Neural progenitor cell (in vitro differentiated cells): Measurements from ENCODE around the gene ARL15. TPM values are rescaled to one million over a fixed set of nuclear protein-coding genes. Genes with fewer than 3 reads are reported as not detected.

ENCODE experiments used
- DNase-seq: peaks from one replicate; pipeline ENCODE4 v3.0.0-alpha.2; 2016; ENCODE audit warnings: low spot score
- H2AFZ ChIP-seq: fragments of 200-600 bp; sonication (generic); replicated peaks from 2 replicates; pipeline ENCODE4 v1.6.1; 2016; ENCODE audit warnings: antibody characterized with exemption
- H3F3A ChIP-seq: fragments of 200-600 bp; sonication (generic); 2 replicates; pipeline ENCODE4 v1.6.1; 2016; ENCODE audit warnings: antibody characterized with exemption, low read depth
- H3K27ac ChIP-seq: fragments of 200-600 bp; sonication (generic); 2 replicates; pipeline ENCODE4 v1.5.1; 2016; ENCODE audit warnings: mild to moderate bottlenecking
- H3K27me3 ChIP-seq: fragments of 200-600 bp; sonication (generic); 2 replicates; pipeline ENCODE4 v1.6.1; 2016; ENCODE audit warnings: mild to moderate bottlenecking, moderate library complexity
- H3K36me3 ChIP-seq: fragments of 200-600 bp; sonication (generic); 2 replicates; pipeline ENCODE4 v1.5.1; 2016
- H3K4me1 ChIP-seq: fragments of 200-600 bp; sonication (generic); 2 replicates; pipeline ENCODE4 v1.6.1; 2016; ENCODE audit warnings: mixed run types
- H3K4me2 ChIP-seq: fragments of 200-600 bp; sonication (generic); 2 replicates; pipeline ENCODE4 v1.6.1; 2016
- H3K4me3 ChIP-seq: fragments of 200-600 bp; sonication (generic); 2 replicates; pipeline ENCODE4 v1.5.1; 2016
- H3K79me2 ChIP-seq: fragments of 200-600 bp; sonication (generic); 2 replicates; pipeline ENCODE4 v1.6.1; 2016; ENCODE audit warnings: low read depth
- H3K9ac ChIP-seq: fragments of 200-600 bp; sonication (generic); 2 replicates; pipeline ENCODE4 v1.6.1; 2016
- H3K9me3 ChIP-seq: fragments of 200-600 bp; sonication (generic); 2 replicates; pipeline ENCODE4 v1.5.1; 2016; ENCODE audit warnings: low read depth
- H4K20me1 ChIP-seq: fragments of 200-600 bp; sonication (generic); 2 replicates; pipeline ENCODE4 v1.6.1; 2016; ENCODE audit warnings: low read depth
- H3K27ac Mint-ChIP-seq: 3 replicates; pipeline ENCODE4 v1.8.0; 2021; ENCODE audit warnings: mixed read lengths
- H3K27me3 Mint-ChIP-seq: 2 replicates; pipeline ENCODE4 v1.8.0; 2022; ENCODE audit warnings: low read depth, mild to moderate bottlenecking, inconsistent platforms, moderate library complexity, mixed read lengths; ENCODE audit not compliant: insufficient read depth
- H3K36me3 Mint-ChIP-seq: 3 replicates; pipeline ENCODE4 v1.8.0; 2021; ENCODE audit warnings: mixed read lengths
- H3K4me1 Mint-ChIP-seq: 3 replicates; pipeline ENCODE4 v1.8.0; 2021; ENCODE audit warnings: mixed read lengths
- H3K4me3 Mint-ChIP-seq: 3 replicates; pipeline ENCODE4 v1.8.0; 2021; ENCODE audit warnings: mild to moderate bottlenecking, moderate library complexity, mixed read lengths
- H3K9me3 Mint-ChIP-seq: 3 replicates; pipeline ENCODE4 v1.8.0; 2020; ENCODE audit warnings: mixed read lengths
- EZH2 ChIP-seq: fragments of 200-600 bp; sonication (generic); IDR thresholded peaks from 2 replicates; pipeline ENCODE4 v1.6.1; 2017; ENCODE audit warnings: antibody characterized with exemption, mild to moderate bottlenecking, moderate library complexity
- EZH2phosphoT487 ChIP-seq: fragments of 200-600 bp; sonication (generic); IDR thresholded peaks from 2 replicates; pipeline ENCODE4 v1.6.1; 2017; ENCODE audit warnings: antibody characterized with exemption
- total RNA-seq: library from RNA; depleted of rRNA; stranded (reverse); fragments of >200 nt; gene quantifications from 2 replicates; pipeline ENCODE4 v1.2.3, GENCODE V29; 2015; ENCODE audit warnings: low replicate concordance
- TF ChIP-seq, protein P1 (sequence below): fragments of 200-600 bp; sonication (generic); IDR thresholded peaks from 2 replicates; pipeline ENCODE4 v1.5.1; 2017; ENCODE audit warnings: antibody characterized with exemption, mild to moderate bottlenecking

Gene ARL15
- total RNA-seq, 1 donor from 2014 or later, result 39.1 TPM

DNA sequence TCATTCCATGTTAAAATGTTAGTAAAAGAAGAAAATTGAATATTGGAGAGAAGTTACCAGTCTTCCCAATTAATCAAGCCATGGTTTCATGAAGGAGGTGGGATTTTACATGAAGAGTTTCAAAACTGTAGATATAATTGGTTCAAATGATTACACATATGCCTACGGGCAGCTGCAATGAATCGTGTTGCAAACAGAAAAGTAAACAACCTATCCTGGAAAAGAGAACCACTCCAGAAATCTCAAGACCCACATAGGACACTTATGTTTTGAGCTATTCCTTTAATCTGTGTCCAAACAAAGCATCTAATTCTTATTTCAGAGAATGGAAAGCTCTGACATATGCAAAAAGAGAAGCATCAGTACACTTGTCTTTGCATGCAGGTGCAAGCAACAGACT lies 409.7 kb downstream of the ARL15 start:
- Mint-ChIP-seq H3K27me3 (no peaks in the 10 kb centered on the region), H3K9me3 (peaks cover 5% of the 10 kb centered on the region), H3K27ac (no peak overlapping the region), H3K4me3 (no peak overlapping the region), H3K36me3 (no peaks in the 10 kb centered on the region), H3K4me1 (no peaks in the 10 kb centered on the region)
- Histone ChIP-seq H3K9ac (no peak overlapping the region), H3K79me2 (no peaks in the 10 kb centered on the region), H3K4me3 (no peak overlapping the region), H3K27me3 (no peaks in the 10 kb centered on the region), H3K4me1 (no peaks in the 10 kb centered on the region), H3K27ac (no peak overlapping the region), H3K36me3 (no peaks in the 10 kb centered on the region), H3K4me2 (no peak overlapping the region), H3K9me3 (no peaks in the 10 kb centered on the region), H3F3A (no peaks in the 10 kb centered on the region), H4K20me1 (no peaks in the 10 kb centered on the region), H2AFZ (no peak overlapping the region)
- DNase-seq, result no peak
- TF ChIP-seq EZH2phosphoT487 (no peak), EZH2 (no peak)
- TF ChIP-seq, protein P1, sequence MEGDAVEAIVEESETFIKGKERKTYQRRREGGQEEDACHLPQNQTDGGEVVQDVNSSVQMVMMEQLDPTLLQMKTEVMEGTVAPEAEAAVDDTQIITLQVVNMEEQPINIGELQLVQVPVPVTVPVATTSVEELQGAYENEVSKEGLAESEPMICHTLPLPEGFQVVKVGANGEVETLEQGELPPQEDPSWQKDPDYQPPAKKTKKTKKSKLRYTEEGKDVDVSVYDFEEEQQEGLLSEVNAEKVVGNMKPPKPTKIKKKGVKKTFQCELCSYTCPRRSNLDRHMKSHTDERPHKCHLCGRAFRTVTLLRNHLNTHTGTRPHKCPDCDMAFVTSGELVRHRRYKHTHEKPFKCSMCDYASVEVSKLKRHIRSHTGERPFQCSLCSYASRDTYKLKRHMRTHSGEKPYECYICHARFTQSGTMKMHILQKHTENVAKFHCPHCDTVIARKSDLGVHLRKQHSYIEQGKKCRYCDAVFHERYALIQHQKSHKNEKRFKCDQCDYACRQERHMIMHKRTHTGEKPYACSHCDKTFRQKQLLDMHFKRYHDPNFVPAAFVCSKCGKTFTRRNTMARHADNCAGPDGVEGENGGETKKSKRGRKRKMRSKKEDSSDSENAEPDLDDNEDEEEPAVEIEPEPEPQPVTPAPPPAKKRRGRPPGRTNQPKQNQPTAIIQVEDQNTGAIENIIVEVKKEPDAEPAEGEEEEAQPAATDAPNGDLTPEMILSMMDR, result no peak

DNA sequence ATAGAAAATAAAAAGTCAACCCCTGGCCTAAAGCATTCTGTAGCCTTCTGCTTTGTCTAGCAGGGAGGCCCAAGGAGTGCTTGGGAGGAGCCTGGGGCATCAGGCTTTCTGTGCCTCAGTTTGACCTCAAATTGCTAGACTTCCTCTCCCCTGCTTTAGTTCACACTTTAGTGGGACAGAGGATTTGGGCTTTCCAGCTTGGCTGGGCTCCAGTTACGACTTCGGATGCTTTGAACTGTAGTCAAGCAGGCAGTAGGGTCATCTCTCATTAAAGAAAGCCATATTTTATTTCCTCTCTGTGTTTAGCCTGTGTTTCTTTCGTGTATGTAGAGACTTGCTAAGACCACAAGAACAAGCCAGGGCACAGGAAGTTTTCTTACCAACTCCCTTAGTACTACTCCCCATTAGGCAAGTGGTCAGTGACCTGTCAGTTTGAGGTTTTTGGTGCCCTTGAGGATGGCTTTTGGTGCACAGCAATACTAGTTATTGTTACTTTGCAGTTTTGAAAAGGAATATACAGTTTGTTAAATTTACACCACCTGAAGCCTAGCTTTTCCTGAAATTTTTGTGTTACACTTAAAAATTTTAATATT lies 415.2 kb downstream of the ARL15 start:
- Mint-ChIP-seq H3K4me1 (no peaks in the 10 kb centered on the region), H3K27ac (no peak overlapping the region), H3K27me3 (peaks cover 2% of the 10 kb centered on the region), H3K36me3 (no peaks in the 10 kb centered on the region), H3K9me3 (peaks cover 5% of the 10 kb centered on the region), H3K4me3 (no peak overlapping the region)
- Histone ChIP-seq H3K4me1 (no peaks in the 10 kb centered on the region), H3K27me3 (no peaks in the 10 kb centered on the region), H3K36me3 (no peaks in the 10 kb centered on the region), H3K4me3 (no peak overlapping the region), H3K4me2 (no peak overlapping the region), H3K9ac (no peak overlapping the region), H3K79me2 (no peaks in the 10 kb centered on the region), H3F3A (no peaks in the 10 kb centered on the region), H3K9me3 (no peaks in the 10 kb centered on the region), H2AFZ (no peak overlapping the region), H4K20me1 (no peaks in the 10 kb centered on the region), H3K27ac (no peak overlapping the region)
- TF ChIP-seq EZH2 (no peak), EZH2phosphoT487 (no peak)
- TF ChIP-seq, protein P1, result no peak
- no peak for DNase-seq

DNA sequence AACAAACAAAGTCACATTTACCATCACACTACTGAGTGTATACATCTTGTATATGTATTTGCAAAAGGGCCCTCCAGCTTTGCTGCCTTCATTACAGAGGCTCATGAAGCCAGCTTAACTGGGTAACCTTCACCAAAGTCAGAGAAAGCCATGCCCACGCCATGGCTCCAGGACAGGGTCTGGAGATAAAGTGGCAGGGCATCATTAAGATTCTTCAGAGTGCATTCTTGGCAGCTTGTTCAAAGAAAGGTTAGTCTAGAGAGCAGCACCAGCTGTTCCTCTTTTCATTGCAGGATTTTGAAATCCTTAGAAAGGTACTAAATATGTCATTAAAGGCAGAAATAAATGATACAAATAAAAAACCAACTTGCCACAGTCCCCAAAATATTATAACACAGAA lies 416.7 kb downstream of the ARL15 start:
- Histone ChIP-seq H3K9ac (no peak overlapping the region), H3K36me3 (no peaks in the 10 kb centered on the region), H3K4me3 (no peak overlapping the region), H3K79me2 (no peaks in the 10 kb centered on the region), H3K4me1 (no peaks in the 10 kb centered on the region), H3K27me3 (no peaks in the 10 kb centered on the region), H3F3A (no peaks in the 10 kb centered on the region), H4K20me1 (no peaks in the 10 kb centered on the region), H3K27ac (no peak overlapping the region), H3K4me2 (no peak overlapping the region), H3K9me3 (no peaks in the 10 kb centered on the region), H2AFZ (no peak overlapping the region)
- Mint-ChIP-seq H3K4me1 (peaks cover 3% of the 10 kb centered on the region), H3K9me3 (peaks cover 5% of the 10 kb centered on the region), H3K27ac (no peak overlapping the region), H3K4me3 (no peak overlapping the region), H3K27me3 (peaks cover 2% of the 10 kb centered on the region), H3K36me3 (no peaks in the 10 kb centered on the region)
- TF ChIP-seq EZH2, result no peak
- TF ChIP-seq EZH2phosphoT487, result no peak
- TF ChIP-seq, protein P1, result no peak
- DNase-seq, result no peak
